Measurements from ENCODE around the gene GAB2.
"Not testable (repeated sequence)": the region's sequence is repeated elsewhere in the genome, so short reads cannot be mapped to it uniquely, and the experiment has no call there.

Gene GAB2

DNA sequence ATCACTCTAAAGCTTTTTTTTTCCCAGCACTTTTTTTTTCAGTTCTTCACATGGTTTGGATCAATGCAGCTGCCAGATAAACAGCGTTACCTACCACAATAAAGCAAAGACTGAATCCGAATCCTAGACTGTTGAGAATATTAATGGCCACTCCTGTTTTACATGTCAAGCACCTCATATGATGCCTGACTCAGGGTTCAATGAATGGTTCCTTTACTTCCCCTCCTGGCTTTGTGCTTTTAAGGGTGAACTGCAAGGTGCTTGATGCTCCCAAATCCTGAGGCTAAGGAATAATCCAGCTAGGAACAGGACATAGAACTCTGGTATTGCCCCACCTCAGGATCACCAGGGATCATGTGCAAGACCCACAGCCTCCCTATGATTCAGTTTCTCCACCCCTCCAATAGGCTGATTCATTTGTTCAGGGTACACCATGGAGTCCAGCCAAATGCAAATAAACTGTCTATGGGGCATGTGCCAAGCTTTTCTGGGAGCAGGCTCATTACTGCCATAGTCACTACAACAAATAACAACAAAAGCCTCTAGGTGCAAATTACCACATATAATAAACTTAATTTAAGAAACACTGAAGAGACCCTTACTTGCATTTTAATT, 104.3 kb downstream of the GAB2 start:
- DNase-seq (ENCODE audit: low read depth in 2 of 3, low spot score in 2 of 3), result no peak

DNA sequence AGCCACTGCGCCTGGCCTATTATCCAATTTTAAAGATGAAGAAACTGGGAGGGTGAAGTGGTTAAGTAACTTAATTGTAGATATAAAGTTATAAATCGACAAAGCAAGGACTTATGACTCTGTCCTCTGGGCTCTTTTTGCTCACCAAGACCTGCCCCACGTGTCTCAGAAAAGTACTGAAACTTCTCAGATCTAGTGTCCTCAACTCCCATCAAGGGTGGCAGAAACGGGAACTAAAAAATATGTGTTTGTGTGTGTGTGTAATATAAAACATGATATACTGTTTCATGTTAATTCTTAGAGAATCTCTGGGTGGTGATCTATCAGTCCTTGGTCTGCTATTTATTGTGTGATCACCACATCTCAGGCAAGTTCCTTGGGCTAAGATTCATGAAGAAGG, 104.9 kb downstream of the GAB2 start:
- DNase-seq (ENCODE audit: low read depth in 2 of 3, low spot score in 2 of 3), result no peak

DNA sequence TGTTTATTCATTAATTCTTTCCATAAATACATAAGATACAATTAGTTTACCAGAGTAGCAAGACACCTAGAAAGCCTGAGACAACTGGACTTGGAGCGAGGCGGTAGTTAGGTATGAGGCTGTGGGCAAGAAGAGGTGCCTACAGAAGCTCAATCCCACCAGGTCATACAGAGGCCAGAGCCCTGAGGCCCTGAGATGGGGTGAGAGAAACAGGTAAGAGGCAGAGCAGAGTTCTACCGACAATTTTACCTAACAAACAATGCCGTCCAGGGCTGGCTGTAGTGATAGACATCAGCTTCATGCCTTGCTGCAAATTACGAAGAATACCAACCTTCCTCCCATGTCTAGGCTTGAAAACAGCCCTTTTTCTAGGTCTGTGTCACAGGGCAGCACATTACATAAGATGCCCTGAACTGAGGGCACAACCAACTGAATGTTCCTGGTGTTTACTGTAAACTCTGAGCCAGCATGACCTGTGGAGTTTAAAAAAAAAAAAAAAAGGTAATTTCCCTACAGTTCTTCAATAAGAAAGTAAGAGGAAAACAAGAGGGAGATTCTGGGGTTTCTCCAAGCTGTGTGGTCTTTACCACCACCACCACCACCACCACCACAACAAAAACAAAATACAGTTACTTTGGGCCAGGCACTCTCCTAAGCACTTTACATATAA, 105.8 kb downstream of the GAB2 start:
- DNase-seq (ENCODE audit: low read depth in 2 of 3, low spot score in 2 of 3), result no peak

DNA sequence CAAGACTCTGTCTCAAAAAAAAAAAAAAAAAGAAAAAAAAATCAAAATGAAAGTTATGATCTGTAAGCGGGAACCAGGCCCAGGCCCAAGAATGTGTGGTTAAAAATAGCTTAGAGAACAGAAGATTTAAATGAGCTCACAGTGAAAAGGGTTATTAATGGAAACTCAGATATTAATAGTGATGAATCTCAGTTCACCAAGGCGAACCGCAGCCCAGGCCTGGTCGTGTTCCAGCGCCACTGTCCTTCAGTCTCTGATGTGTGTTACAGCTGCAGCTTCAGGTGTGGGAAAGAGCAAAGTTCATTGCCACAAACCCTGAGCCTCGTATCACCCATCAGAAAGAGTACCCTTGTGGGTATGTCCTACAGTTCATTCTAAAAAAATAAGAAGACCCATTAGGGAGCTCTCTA, 107.1 kb downstream of the GAB2 start:
- no peak for DNase-seq (ENCODE audit: low read depth in 2 of 3, low spot score in 2 of 3)

DNA sequence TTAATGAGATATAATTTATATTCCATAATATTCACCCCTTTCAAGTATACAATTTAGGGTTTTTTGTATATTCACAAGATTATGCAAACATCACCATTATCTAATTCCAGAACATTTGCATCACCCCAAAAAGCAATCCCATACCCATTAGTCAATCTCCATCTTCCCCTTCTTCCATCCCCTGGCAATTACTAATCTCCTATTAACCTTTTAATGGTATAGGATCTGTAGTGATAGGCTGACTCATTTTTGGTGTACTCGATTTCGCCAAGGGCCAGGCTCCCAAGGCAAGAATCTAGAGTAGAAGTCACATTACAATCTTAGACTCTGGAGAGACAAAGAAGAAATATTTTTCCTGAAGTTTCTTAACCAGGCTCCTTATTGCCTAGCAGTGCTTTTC, 113.4 kb downstream of the GAB2 start:
- no peak for DNase-seq (ENCODE audit: low read depth in 2 of 3, low spot score in 2 of 3)

DNA sequence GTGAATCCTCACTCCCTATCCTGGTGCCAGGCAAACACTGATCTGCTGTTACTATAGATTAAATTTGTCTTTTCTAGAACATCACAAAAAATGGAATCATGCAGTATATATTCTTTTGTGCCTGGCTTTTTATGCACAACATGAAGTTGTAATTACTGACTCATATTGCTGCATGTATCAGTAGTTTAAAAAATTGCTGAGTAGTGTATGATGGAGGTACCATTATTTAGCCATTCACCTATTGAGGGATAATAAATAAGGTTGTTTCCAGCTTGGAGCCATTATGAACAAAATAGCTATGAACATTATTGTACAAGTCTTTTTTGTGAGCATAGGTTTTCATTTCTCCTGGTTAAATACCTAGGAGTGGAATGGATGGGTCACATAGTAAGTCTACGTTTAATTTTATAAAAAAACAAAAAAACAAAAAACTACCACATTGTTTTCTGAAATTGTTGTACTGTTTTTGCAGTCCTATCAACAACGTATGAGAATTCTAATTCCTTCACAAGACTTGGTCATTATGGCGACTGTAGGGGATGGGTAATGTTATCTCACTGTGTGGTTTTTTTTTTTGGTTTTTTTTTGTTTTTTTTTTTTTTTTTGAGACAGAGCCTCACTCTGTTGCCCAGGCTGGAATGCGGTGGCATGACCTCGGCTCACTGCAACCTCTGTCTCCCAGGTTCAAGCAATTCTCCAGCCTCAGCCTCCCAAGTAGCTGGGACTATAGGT, 117.3 kb downstream of the GAB2 start:
- no peak for DNase-seq (ENCODE audit: low read depth in 2 of 3, low spot score in 2 of 3)

DNA sequence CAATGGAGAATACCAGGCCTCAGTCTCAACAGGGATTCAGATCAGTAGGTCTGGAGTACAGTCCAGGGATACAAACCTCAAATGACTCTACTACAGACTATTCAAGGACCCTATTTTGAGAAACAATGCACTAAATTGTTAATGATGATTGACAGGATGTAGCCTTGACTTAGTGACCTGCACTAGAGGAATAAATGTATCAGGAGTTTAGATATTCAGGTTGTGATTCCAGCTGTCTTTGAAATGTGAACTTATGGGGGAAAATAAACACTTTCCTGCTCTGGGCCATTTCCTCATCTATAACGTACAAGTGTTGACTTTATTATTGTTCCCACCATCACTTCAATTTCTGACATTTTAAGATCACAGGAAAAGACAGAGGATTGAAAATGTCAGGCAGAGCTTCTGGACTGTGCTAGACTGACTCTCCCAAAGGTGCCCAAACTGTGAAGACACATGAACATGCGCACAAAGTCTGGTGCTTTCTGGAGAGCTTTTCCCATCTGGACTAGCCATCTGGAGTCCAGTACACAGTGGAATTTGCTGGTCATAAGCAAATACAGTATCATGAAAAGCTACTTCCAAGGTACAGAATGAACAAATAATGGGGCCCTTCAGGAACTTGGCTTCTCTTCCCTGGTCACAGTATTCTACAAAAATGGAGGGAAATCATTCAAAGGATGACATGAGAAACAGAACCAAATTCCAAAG, 118.5 kb downstream of the GAB2 start:
- no peak for DNase-seq (ENCODE audit: low read depth in 2 of 3, low spot score in 2 of 3)

DNA sequence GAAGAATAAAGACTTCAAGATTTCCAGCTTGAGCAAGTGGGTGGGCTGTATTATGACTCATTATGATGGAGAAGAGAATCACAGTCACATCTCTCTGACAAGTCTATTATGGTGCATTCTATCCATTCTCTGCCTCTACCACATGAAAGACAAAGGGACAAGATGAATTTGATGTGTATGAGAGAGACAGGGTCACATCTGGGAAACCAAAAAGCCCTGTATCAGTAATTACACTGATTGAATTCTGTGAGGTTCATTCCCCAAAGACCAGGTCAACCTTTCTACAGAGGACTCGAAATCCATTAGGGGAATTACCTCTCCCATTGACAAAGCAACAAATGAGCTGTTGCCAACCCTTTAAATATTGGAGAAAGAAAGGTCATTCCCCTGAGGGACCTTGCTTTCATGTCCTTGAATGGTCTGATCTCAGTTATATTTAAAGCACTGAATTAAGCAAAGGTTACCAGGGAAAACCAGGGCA, 119.3 kb downstream of the GAB2 start:
- no peak for DNase-seq (ENCODE audit: low read depth in 2 of 3, low spot score in 2 of 3)

DNA sequence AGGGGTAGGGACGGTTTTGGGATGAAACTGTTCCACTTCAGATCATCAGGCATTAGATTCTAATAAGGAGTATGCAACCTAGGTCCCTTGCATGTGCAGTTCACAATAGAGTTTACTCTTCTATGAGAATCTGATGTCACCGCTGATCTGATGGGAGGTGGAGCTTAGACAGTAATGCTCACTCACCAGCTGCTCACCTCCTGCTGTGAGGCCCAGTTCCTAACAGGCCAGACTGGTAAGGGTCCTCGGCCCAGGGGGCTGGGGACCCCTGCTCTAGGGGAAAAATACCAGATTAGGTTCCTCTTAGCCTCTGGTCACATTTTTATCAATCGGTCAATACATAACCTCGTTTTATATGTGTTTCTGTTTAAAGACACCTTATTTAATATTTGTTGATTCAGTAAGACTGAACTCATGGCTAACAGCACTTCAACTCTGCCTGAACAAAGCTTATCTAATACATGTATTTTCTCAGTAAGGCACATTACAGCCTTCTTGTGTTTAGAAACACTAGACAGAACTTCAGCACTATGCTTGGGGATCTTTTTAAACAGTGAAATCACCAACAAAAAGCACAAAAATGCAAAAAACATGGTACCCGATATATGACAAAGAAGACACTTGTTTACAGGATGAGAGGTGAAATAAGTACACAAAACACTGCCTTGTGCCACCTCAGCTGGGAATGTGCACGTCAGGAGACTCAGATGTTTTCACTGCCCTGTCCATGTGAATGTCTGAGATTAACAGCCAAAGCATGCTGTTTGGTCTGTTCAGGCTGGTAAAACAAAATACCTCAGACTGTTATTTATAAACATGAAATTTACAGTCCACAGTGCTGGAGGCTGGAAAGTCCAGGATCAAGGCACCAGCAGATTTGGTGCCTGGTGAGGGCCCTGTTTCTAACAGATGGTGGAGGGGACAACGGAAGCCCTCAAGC, 121.4 kb downstream of the GAB2 start:
- DNase-seq (ENCODE audit: low read depth in 2 of 3, low spot score in 2 of 3), result no peak

DNA sequence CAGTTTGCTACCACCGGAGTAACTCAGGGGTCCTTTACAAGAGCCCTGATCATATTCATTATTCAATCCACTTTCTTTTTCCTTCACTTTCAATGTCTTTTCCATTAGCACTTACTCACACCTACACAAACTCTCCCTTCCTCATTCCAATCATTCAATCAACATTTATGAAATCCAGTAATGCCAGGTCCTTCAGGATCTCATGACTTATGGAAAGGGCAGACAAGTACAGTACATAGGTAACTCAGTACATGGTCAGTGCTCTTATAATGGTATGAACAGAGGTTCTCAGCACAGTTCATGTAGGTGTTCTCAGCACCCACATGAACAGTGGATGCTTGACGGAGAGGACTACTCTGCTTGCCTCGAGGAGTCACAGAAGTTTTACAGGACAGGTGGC, 122.3 kb downstream of the GAB2 start:
- no peak for DNase-seq (ENCODE audit: low read depth in 2 of 3, low spot score in 2 of 3)

DNA sequence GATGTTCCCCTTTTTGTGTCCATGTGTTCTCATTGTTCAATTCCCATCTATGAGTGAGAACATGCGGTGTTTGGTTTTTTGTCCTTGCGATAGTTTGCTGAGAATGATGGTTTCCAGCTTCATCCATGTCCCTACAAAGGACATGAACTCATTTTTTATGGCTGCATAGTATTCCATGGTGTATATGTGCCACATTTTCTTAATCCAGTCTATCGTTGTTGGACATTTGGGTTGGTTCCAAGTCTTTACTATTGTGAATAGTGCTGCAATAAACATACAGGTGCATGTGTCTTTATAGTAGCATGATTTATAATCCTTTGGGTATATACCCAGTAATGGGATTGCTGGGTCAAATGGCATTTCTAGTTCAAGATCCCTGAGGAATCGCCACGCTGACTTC, 123.5 kb downstream of the GAB2 start:
- not testable (repeated sequence) for DNase-seq (ENCODE audit: low read depth in 2 of 3, low spot score in 2 of 3)

DNA sequence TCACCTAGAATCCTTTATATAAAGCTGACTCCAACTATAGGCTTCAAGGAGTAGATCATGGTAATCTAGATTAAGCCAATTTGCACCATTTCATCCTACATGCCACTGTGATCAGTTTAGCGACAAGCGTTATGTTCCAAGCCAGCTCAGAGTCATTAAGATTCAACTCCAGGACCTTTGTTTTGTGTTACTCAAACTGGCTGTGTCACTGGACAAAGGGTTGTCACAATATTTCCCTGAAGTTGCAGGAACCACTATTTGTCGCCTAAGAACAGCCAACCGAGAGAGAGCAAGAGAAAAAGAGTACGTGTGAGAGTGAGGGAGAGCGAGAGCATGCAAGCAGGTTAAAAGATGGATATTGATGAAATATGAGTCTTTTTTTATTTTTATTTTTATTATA, 124.1 kb downstream of the GAB2 start:
- DNase-seq (ENCODE audit: low read depth in 2 of 3, low spot score in 2 of 3), result no peak

DNA sequence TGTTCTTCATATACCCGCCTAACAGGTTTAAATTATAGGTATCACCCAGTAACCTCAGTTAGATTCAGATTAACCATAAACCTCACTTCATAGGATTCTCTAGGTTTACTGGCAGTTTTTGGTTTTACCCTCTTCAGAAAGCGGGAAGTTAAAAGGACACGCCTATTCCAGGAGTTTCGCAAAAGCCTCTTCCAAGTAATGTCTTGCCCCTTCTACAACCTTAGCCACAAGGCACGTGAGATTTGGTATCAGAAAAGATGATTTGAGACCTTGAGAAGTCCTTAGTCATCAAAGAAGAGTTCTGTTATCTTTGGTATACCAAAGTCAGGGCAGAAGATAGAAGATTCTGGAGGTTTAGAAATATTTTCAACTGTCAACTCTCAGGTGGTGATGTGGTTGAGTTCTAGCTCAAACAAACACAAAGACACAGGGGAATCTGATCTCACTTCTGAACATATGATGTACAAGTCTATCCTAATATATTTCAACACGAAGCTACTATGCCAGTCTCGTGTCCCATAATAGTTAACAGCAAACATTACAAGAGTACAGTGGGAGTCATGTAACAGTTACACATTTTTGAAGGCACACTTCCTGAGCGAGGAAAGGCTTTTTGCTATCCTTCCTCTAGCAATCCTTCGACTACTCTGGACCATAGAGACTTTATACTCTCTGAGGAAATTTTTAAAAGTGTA, 125.4 kb downstream of the GAB2 start:
- peak in 1 of 3 experiments; percentile 15 for DNase-seq (ENCODE audit: low read depth in 2 of 3, low spot score in 2 of 3)

DNA sequence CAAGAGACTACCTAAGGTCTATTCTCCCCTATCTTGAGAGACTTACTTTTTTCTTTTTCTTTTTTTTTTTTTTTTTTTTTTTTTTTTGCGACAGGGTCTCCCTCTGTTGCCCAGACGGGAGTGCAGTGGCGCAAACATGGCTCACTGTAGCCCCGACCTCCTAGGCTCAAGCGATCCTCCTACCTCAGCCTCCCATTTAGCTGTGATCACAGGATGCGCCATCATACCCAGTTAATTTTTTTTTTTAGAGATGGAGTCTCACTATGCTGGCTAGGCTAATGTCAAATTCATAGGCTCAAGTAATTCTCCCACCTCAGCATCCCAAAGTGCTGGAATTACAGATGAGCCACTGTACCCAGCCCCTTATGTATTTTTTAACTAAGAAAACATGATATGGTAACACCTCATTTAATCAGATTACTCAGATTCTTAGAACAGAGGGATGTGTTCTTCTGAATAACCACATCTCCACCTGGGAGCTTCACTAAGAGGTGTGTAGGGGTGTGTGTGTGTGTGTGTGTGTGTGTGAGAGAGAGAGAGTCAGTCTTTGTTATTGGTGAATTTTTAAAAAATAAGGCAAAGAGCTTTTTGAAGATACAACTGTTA, 126.0 kb downstream of the GAB2 start:
- DNase-seq (ENCODE audit: low read depth in 2 of 3, low spot score in 2 of 3), result no peak

DNA sequence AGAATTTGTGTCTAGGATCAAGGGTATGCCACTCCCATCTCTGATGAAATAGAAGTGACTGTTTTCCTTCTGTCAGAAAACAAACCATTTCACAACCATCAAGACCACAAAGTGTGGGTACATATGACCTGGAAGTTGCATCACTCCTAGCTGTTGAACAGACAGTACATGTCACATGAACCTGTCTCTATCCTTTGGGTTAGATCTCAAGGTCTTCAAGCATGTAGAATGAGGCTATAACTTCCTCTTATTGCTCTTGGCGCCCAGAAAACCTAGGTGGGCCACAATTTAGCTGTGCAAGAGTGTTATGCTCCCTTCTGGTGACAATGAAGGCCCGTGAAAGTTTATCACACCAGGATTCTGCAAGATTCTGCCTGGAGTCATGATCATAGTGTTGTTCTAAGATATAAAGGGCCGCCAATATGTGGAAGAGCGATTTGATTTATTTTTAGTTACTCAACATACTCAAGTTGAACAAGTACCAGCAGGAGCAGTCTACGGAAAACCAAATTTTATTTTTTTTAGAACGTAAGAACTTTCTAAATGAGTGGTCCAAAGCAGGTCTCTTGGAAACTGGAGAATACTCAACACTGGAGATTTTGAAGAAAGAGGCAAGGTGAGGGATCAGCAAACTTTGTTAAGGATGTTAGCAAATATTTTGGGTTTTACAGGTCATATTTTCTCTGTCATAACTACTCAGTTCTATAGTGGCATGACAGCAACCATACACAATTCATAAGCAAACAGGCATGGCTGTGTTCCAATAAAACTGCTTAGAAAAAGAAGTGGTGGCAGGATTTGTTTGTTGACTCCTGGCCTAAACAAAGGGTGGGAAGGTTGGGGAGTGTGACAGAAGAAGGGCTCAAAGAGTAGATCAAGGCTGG, 127.1 kb downstream of the GAB2 start:
- no peak for DNase-seq (ENCODE audit: low read depth in 2 of 3, low spot score in 2 of 3)

DNA sequence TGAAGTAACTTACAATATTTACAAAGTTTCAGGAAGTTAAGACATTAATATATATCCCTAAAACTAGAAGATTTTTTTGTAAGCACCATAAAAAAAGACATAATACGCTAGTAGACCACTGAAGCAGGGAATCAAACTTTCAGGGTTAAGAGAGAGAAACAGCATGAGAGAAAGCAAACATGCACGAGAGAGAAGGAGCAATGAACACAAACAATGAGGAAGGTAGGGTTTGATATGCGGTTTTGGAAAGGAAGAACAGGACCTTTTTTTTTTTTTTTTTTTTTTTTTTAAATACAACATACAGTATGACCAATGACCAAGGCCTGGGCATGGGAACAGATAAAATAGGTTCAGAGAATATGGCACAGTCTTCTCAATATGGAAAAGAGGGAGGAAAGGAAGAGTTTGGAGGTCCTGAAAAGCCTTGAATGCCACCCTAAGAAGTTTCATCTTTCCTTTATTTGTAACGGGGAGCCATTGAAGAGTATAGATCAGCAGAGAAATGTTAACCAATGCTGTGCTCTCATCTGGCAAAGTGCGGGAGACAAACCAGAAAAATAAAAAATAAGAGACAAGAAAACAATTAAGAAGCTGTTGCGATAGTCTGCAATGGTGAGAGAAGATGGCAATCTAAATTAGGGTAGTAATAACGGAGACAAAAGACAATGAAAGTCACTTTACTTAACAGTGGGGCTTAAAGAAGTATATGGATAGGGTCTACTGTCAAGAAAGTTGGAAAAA, 127.9 kb downstream of the GAB2 start:
- DNase-seq (ENCODE audit: low read depth in 2 of 3, low spot score in 2 of 3), result no peak

DNA sequence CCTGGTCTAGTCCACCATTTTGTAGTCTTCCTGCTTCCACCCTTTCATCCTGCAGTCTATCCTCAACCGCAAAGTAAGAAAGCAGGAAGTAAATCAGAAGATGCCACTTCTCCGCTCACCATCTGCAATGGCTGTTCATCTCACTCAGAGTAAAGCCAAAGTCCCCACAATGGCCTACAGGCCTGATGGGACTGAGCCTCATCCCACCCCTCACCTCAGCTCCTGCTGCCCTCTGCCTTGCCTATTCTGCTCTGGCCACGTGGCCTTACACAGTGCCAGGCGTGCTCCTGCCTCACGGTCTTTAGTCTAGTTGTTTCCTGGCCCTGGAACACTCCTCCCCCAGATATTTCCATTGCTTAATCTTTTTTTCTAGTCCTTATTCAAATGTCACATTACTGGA, 133.4 kb downstream of the GAB2 start:
- DNase-seq (ENCODE audit: low read depth in 2 of 3, low spot score in 2 of 3), result no peak

DNA sequence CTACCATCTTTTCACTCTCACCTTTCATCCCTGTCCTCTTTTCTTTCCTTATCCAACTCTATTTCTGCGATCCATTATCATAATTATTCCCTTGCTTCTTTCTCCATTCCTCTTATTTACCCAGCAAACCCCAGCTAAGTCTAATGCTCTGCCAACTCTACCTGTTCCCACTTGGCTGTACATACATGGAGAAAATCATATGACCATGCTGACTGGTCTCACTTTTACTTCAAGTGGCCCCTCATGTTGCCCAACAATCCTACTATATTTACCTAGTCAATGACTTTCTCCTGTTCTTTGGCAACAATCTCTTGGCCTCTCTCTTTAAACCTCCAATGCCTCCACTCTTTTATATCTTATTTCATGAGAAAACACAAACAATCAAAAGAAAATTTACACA, 134.8 kb downstream of the GAB2 start:
- no peak for DNase-seq (ENCODE audit: low read depth in 2 of 3, low spot score in 2 of 3)

Measured in activated CD8-positive, alpha-beta memory T cell treated with anti-CD3 and anti-CD28 coated beads for 48 hours (primary cell).